CD14-positive monocyte (primary cell): ENCODE results near the gene NAXE. TPM values are rescaled to one million over a fixed set of nuclear protein-coding genes. Genes with fewer than 3 reads are reported as not detected.
A peak's percentile ranks its signal among the peaks of the same experiment; 100 is the strongest.

Experiments
- DNase-seq, 3 donors: peaks; one replicate each; pipeline ENCODE4 v3.0.0-alpha.2; 2011 to 2022
- H2AFZ ChIP-seq: 2 replicates; pipeline ENCODE4 v1.6.0; 2012; ENCODE audit warnings: mild to moderate bottlenecking, low read depth, low read length, inconsistent platforms; ENCODE audit not compliant: insufficient read depth, poor library complexity, severe bottlenecking
- H3K27ac ChIP-seq, 2 donors: 1 replicate in 1 of 2; 2 replicates in 1 of 2; pipeline ENCODE4 v1.5.1; 2012 to 2013; ENCODE audit warnings: low read length in 2 of 2, control low read depth in 1 of 2, inconsistent platforms in 1 of 2, low read depth in 1 of 2, mild to moderate bottlenecking in 1 of 2
- H3K27me3 ChIP-seq, 2 donors: one replicate each; pipeline versions ENCODE4 v1.6.0 to v1.6.1; 2011 to 2013; ENCODE audit warnings: low read length in 2 of 2; ENCODE audit not compliant: control insufficient read depth in 2 of 2, insufficient read depth in 2 of 2
- H3K36me3 ChIP-seq, 2 donors: replicated peaks in 1 of 2; 1 replicate in 1 of 2; 2 replicates in 1 of 2; pipeline versions ENCODE4 v1.5.1 to v1.6.1; 2012 to 2013; ENCODE audit warnings: low read length in 2 of 2, control low read depth in 1 of 2, inconsistent platforms in 1 of 2, mild to moderate bottlenecking in 1 of 2; ENCODE audit not compliant: insufficient read depth in 2 of 2, control insufficient read depth in 1 of 2
- H3K4me1 ChIP-seq, 2 donors: 1 replicate in 1 of 2; 2 replicates in 1 of 2; pipeline versions ENCODE4 v1.5.1 to v1.6.1; 2012 to 2013; ENCODE audit warnings: low read length in 2 of 2, control low read depth in 1 of 2, inconsistent platforms in 1 of 2, mild to moderate bottlenecking in 1 of 2, moderate library complexity in 1 of 2; ENCODE audit not compliant: insufficient read depth in 2 of 2, control insufficient read depth in 1 of 2
- H3K4me2 ChIP-seq: replicated peaks from 2 replicates; pipeline ENCODE3; 2012; ENCODE audit warnings: low read length, moderate library complexity, mild to moderate bottlenecking; ENCODE audit not compliant: poor library complexity, severe bottlenecking; ENCODE audit errors: extremely low read depth
- H3K4me3 ChIP-seq, 3 experiments: fragments of 200-600 bp in 1 of 3; sonication (generic) in 1 of 3; replicated peaks in 1 of 3; 1 replicate in 2 of 3; 2 replicates in 1 of 3; pipeline ENCODE4 v1.5.1; 2011 to 2013; ENCODE audit warnings: low read length in 3 of 3, mild to moderate bottlenecking in 3 of 3, control low read depth in 2 of 3, low read depth in 2 of 3, inconsistent platforms in 1 of 3, moderate library complexity in 1 of 3
- H3K79me2 ChIP-seq: 2 replicates; pipeline ENCODE4 v1.6.0; 2012; ENCODE audit warnings: mild to moderate bottlenecking, control low read depth, inconsistent platforms, low read length, moderate library complexity; ENCODE audit not compliant: insufficient read depth
- H3K9ac ChIP-seq: 2 replicates; pipeline ENCODE4 v1.6.0; 2017; ENCODE audit warnings: low read length, mild to moderate bottlenecking; ENCODE audit not compliant: insufficient read depth, poor library complexity, severe bottlenecking
- H3K9me3 ChIP-seq, 2 donors: replicated peaks in 1 of 2; 1 replicate in 1 of 2; 2 replicates in 1 of 2; pipeline versions ENCODE4 v1.5.1 to v1.6.1; 2012 to 2013; ENCODE audit warnings: low read length in 2 of 2, control low read depth in 1 of 2; ENCODE audit not compliant: control insufficient read depth in 1 of 2, insufficient read depth in 1 of 2
- H4K20me1 ChIP-seq: 2 replicates; pipeline ENCODE4 v1.6.0; 2012; ENCODE audit warnings: mild to moderate bottlenecking, low read length, control low read depth, moderate library complexity; ENCODE audit not compliant: insufficient read depth
- H3K27ac Mint-ChIP-seq, 7 donors: one replicate each; pipeline ENCODE4 v1.8.0; 2020; ENCODE audit warnings: mild to moderate bottlenecking in 7 of 7, mixed read lengths in 7 of 7, moderate library complexity in 6 of 7, inconsistent platforms in 2 of 7
- H3K27me3 Mint-ChIP-seq, 3 donors: one replicate each; pipeline ENCODE4 v1.8.0; 2021 to 2022; ENCODE audit warnings: low read depth in 3 of 3, mild to moderate bottlenecking in 3 of 3, mixed read lengths in 3 of 3, moderate library complexity in 3 of 3, inconsistent platforms in 1 of 3
- H3K36me3 Mint-ChIP-seq, 2 donors: one replicate each; pipeline ENCODE4 v1.8.0; 2020; ENCODE audit warnings: mixed read lengths in 2 of 2, inconsistent platforms in 1 of 2, mild to moderate bottlenecking in 1 of 2
- H3K4me1 Mint-ChIP-seq: one replicate; pipeline ENCODE4 v1.8.0; 2020; ENCODE audit warnings: mild to moderate bottlenecking, mixed read lengths
- H3K4me3 Mint-ChIP-seq, 2 donors: one replicate each; pipeline ENCODE4 v1.8.0; 2020; ENCODE audit warnings: mild to moderate bottlenecking in 2 of 2, mixed read lengths in 2 of 2, moderate library complexity in 1 of 2
- H3K9me3 Mint-ChIP-seq, 7 donors: one replicate each; pipeline ENCODE4 v1.8.0; 2020 to 2022; ENCODE audit warnings: mixed read lengths in 7 of 7, mild to moderate bottlenecking in 6 of 7, moderate library complexity in 6 of 7, inconsistent platforms in 2 of 7
- WGBS: methylation state at CpG from one replicate; pipeline ENCODE4 v1.1.5; 2013; ENCODE audit warnings: missing lambda C conversion rate; ENCODE audit not compliant: insufficient coverage; 5-methylcytosine and 5-hydroxymethylcytosine counted together
- intact Hi-C, 2 donors: fragments of 100-400 bp; cut with micrococcal nuclease; formaldehyde crosslinking; loops; one replicate each; pipeline versions ENCODE4 v1.15.0 to v1.15.1; 2023
- polyA plus RNA-seq, 3 donors: library from polyadenylated mRNA; depleted of rRNA in 1 of 3; unstranded in 2 of 3; stranded (reverse) in 1 of 3; fragments of 300-500 nt in 2 of 3; fragments of >200 nt in 1 of 3; fragmentation: Illumina TruSeq in 2 of 3; gene quantifications; 1 replicate in 2 of 3; 2 replicates in 1 of 3; pipeline ENCODE4 v1.2.3, GENCODE V29; 2012 to 2021
- TF ChIP-seq, protein P1 (sequence below): fragments of 200-600 bp; IDR thresholded peaks from one replicate; pipeline ENCODE4 v1.8.0; 2022; ENCODE audit warnings: antibody characterized with exemption, mild to moderate bottlenecking

Gene NAXE
- polyA plus RNA-seq, 3 donors, result 23.7 to 81.7 (median 54.9) TPM

GRCh38 chr1:156560585-156561163 lies 30.9 kb upstream of the NAXE start:
- Mint-ChIP-seq H3K36me3 (peaks cover 32 to 56% of the 10 kb centered on the region in 2 donors), H3K9me3 (no peaks in the 10 kb centered on the region), H3K27ac (peak overlapping the region in 2 of 7 donors; percentile 13 to 63), H3K4me1 (peaks cover 3% of the 10 kb centered on the region), H3K27me3 (peaks cover 0 to 3% (median 1%) of the 10 kb centered on the region in 3 donors), H3K4me3 (no peak overlapping the region)
- H3K27ac ChIP-seq, result peak overlapping the region in 1 of 2 donors; percentile 11
- H3K9me3 ChIP-seq, result no peaks in the 10 kb centered on the region
- H3K4me1 ChIP-seq, result no peaks in the 10 kb centered on the region
- H3K4me2 ChIP-seq, result no peak overlapping the region
- no peaks in the 10 kb centered on the region for H3K79me2 ChIP-seq
- no peak overlapping the region for H2AFZ ChIP-seq
- peaks cover 34 to 74% of the 10 kb centered on the region in 2 donors for H3K36me3 ChIP-seq
- no peak overlapping the region for H3K4me3 ChIP-seq
- intact Hi-C loops, result no loop called here
- no peaks in the 10 kb centered on the region for H3K27me3 ChIP-seq
- H4K20me1 ChIP-seq, result no peaks in the 10 kb centered on the region
- no peak overlapping the region for H3K9ac ChIP-seq
- no peak for DNase-seq
- TF ChIP-seq, protein P1, sequence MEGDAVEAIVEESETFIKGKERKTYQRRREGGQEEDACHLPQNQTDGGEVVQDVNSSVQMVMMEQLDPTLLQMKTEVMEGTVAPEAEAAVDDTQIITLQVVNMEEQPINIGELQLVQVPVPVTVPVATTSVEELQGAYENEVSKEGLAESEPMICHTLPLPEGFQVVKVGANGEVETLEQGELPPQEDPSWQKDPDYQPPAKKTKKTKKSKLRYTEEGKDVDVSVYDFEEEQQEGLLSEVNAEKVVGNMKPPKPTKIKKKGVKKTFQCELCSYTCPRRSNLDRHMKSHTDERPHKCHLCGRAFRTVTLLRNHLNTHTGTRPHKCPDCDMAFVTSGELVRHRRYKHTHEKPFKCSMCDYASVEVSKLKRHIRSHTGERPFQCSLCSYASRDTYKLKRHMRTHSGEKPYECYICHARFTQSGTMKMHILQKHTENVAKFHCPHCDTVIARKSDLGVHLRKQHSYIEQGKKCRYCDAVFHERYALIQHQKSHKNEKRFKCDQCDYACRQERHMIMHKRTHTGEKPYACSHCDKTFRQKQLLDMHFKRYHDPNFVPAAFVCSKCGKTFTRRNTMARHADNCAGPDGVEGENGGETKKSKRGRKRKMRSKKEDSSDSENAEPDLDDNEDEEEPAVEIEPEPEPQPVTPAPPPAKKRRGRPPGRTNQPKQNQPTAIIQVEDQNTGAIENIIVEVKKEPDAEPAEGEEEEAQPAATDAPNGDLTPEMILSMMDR, result no peak
- WGBS, result 100% methylated on average over 1 of the region's 5 CpGs

GRCh38 chr1:156565519-156565918 lies 26.1 kb upstream of the NAXE start:
- H2AFZ ChIP-seq, result no peak overlapping the region
- Mint-ChIP-seq H3K9me3 (peaks cover 0 to under 1% (median 0%) of the 10 kb centered on the region in 7 donors), H3K4me1 (peaks cover 3% of the 10 kb centered on the region), H3K36me3 (peaks cover 39 to 70% of the 10 kb centered on the region in 2 donors), H3K4me3 (no peak overlapping the region), H3K27ac (peak overlapping the region in 1 of 7 donors; percentile 6), H3K27me3 (peaks cover 0 to 3% (median 3%) of the 10 kb centered on the region in 3 donors)
- no peak overlapping the region for H3K4me2 ChIP-seq
- H3K4me3 ChIP-seq, result no peak overlapping the region
- peaks cover 24 to 75% of the 10 kb centered on the region in 2 donors for H3K36me3 ChIP-seq
- TF ChIP-seq, protein P1, result no peak
- peaks cover 0 to under 1% of the 10 kb centered on the region in 2 donors for H3K4me1 ChIP-seq
- no peaks in the 10 kb centered on the region for H3K27me3 ChIP-seq
- no CpG with 5 or more reads among the region's 2 CpGs for WGBS
- intact Hi-C loops, result loop anchor here in 1 of 2 donors (5.0 kb wide), 1 partner anchor 38 kb away; no protein-coding TSS in a partner anchor
- H3K9ac ChIP-seq, result no peak overlapping the region
- no peak for DNase-seq
- peaks cover 12% of the 10 kb centered on the region for H3K79me2 ChIP-seq
- no peak overlapping the region for H3K27ac ChIP-seq
- H3K9me3 ChIP-seq, result no peaks in the 10 kb centered on the region
- H4K20me1 ChIP-seq, result no peaks in the 10 kb centered on the region
